SK-N-SH treated with all-trans-retinoic acid at 6 μM for 48 hours (cell line): Measurements from ENCODE around the gene MYH9.

Source experiments
- ATAC-seq: fragments of 200-7000 bp; cut with Tn5 transposase; 3 replicates; pipeline ENCODE4 v1.9.1; 2020; ENCODE audit warnings: mild to moderate bottlenecking, moderate library complexity
- ARNTL ChIP-seq: fragments of 450-650 bp; formaldehyde crosslinking; IDR thresholded peaks from 2 replicates; pipeline ENCODE4 v1.5.0; 2020; ENCODE audit warnings: low read depth, mild to moderate bottlenecking, moderate library complexity, borderline replicate concordance
- BACH2 ChIP-seq: fragments of 250-450 bp; sonication (Bioruptor Pico); IDR thresholded peaks from 2 replicates; pipeline ENCODE4 v1.9.0; 2021; ENCODE audit warnings: mild to moderate bottlenecking, borderline replicate concordance
- CSDC2 ChIP-seq: fragments of 250-450 bp; sonication (Bioruptor Pico); IDR thresholded peaks from 2 replicates; pipeline ENCODE4 v1.5.0; 2020; ENCODE audit warnings: mild to moderate bottlenecking, moderate library complexity
- ESRRG ChIP-seq: fragments of 250-450 bp; sonication (Bioruptor Pico); IDR thresholded peaks from 2 replicates; pipeline ENCODE4 v1.6.1; 2021; ENCODE audit warnings: mild to moderate bottlenecking
- ISL1 ChIP-seq: fragments of 250-450 bp; sonication (Bioruptor Pico); IDR thresholded peaks from 2 replicates; pipeline ENCODE4 v2.1.2; 2022; ENCODE audit warnings: mild to moderate bottlenecking, moderate library complexity
- OSR1 ChIP-seq: fragments of 250-450 bp; sonication (Bioruptor Pico); IDR thresholded peaks from 2 replicates; pipeline ENCODE4 v1.8.0; 2022; ENCODE audit warnings: moderate library complexity, mild to moderate bottlenecking, inconsistent platforms
- POU6F1 ChIP-seq: fragments of 250-450 bp; sonication (Bioruptor Pico); IDR thresholded peaks from 2 replicates; pipeline ENCODE4 v1.8.0; 2021; ENCODE audit warnings: low read depth, mild to moderate bottlenecking, moderate library complexity, borderline replicate concordance
- PPARA ChIP-seq: fragments of 250-450 bp; sonication (Bioruptor Pico); IDR thresholded peaks from 2 replicates; pipeline ENCODE4 v1.5.0; 2020; ENCODE audit warnings: mild to moderate bottlenecking, borderline replicate concordance
- RARB ChIP-seq: fragments of 250-450 bp; sonication (Bioruptor Pico); IDR thresholded peaks from 2 replicates; pipeline ENCODE4 v1.8.0; 2021; ENCODE audit warnings: mild to moderate bottlenecking, moderate library complexity
- SNAI2 ChIP-seq: fragments of 250-450 bp; sonication (Bioruptor Pico); IDR thresholded peaks from 2 replicates; pipeline ENCODE4 v1.5.0; 2020; ENCODE audit warnings: mild to moderate bottlenecking, moderate library complexity
- TCF4 ChIP-seq: fragments of 250-450 bp; sonication (Bioruptor Pico); IDR thresholded peaks from 2 replicates; pipeline ENCODE4 v1.8.0; 2021; ENCODE audit warnings: mild to moderate bottlenecking, moderate library complexity, borderline replicate concordance
- TOX ChIP-seq: fragments of 250-450 bp; sonication (Bioruptor Pico); IDR thresholded peaks from 2 replicates; pipeline ENCODE4 v1.8.0; 2021; ENCODE audit warnings: mild to moderate bottlenecking, moderate library complexity, borderline replicate concordance
- ZC3H10 ChIP-seq: fragments of 250-450 bp; sonication (Bioruptor Pico); IDR thresholded peaks from 2 replicates; pipeline ENCODE4 v1.5.1; 2021; ENCODE audit warnings: mild to moderate bottlenecking, moderate library complexity
- ZFP3 ChIP-seq: fragments of 250-450 bp; sonication (Bioruptor Pico); IDR thresholded peaks from 2 replicates; pipeline ENCODE4 v1.5.0; 2020; ENCODE audit warnings: mild to moderate bottlenecking, moderate library complexity
- ZFP30 ChIP-seq: fragments of 450-650 bp; formaldehyde crosslinking; IDR thresholded peaks from 2 replicates; pipeline ENCODE4 v1.5.0; 2022; ENCODE audit warnings: mild to moderate bottlenecking, moderate library complexity
- ZNF565 ChIP-seq: fragments of 450-650 bp; formaldehyde crosslinking; conservative IDR thresholded peaks from 2 replicates; pipeline ENCODE4 v1.5.0; 2020; ENCODE audit warnings: low read depth, mild to moderate bottlenecking, moderate library complexity
- ZNF70 ChIP-seq: fragments of 450-650 bp; formaldehyde crosslinking; IDR thresholded peaks from 2 replicates; pipeline ENCODE4 v1.5.0; 2020; ENCODE audit warnings: mild to moderate bottlenecking, moderate library complexity
- ZNF8 ChIP-seq: fragments of 450-650 bp; formaldehyde crosslinking; IDR thresholded peaks from 2 replicates; pipeline ENCODE4 v1.5.0; 2020; ENCODE audit warnings: mild to moderate bottlenecking, moderate library complexity
- TF ChIP-seq, protein P1 (sequence below): fragments of 250-450 bp; sonication (Bioruptor Pico); IDR thresholded peaks from 2 replicates; pipeline ENCODE4 v1.8.0; 2020; ENCODE audit warnings: mild to moderate bottlenecking, moderate library complexity, borderline replicate concordance

The MYH9 gene

DNA sequence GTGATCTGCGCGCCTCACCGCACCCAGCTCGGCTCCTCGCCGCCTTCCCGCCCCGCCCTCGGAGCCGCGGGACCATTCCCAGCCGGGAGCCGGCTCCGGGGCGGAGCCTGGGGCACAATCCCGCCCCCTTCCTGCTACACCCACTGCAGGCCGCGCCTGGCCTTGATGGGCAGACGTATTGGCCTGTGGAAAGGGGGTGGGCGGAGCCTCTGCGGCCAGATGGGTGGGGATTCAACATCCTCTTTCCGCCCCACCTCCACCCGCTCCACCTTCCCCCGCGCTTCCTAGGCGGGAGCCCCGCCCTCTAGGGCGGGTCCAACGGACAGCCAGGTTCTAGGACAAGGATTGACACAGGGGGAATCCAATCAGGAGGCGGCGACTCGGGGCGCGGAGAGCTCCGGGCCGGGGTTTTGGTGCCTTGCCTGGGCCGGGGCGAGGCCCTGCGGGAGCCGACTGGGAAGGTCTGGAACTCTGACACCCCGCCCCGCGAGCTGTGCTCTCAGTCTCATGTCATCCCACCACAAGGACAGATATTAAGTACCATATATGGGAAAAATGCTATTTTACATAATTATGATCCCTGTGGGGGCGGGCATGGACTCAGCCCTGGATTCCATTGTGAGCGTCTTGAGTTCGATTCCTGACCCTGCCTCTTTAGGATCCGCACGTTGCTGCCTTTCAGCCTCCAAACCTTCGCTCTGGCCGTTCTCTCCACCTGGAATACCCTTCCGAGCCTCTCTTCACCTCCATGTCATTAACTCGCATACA lies at the start of gene MYH9:
MYH9 (minus strand) TSS at position 9 of the 768 bp plus-strand sequence. CDS start 38,731 bp downstream, outside the sequence.
- peak; percentile 90 for ATAC-seq
- TF ChIP-seq, protein P1, sequence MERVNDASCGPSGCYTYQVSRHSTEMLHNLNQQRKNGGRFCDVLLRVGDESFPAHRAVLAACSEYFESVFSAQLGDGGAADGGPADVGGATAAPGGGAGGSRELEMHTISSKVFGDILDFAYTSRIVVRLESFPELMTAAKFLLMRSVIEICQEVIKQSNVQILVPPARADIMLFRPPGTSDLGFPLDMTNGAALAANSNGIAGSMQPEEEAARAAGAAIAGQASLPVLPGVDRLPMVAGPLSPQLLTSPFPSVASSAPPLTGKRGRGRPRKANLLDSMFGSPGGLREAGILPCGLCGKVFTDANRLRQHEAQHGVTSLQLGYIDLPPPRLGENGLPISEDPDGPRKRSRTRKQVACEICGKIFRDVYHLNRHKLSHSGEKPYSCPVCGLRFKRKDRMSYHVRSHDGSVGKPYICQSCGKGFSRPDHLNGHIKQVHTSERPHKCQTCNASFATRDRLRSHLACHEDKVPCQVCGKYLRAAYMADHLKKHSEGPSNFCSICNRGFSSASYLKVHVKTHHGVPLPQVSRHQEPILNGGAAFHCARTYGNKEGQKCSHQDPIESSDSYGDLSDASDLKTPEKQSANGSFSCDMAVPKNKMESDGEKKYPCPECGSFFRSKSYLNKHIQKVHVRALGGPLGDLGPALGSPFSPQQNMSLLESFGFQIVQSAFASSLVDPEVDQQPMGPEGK (CRISPR knock-in tag), result no peak
- TF ChIP-seq TOX (no peak), ARNTL (CRISPR knock-in tag) (no peak), ZNF8 (CRISPR knock-in tag) (no peak), ZFP3 (no peak), CSDC2 (CRISPR knock-in tag) (no peak)
- TF ChIP-seq, all 23 proteins: peak for 0

DNA sequence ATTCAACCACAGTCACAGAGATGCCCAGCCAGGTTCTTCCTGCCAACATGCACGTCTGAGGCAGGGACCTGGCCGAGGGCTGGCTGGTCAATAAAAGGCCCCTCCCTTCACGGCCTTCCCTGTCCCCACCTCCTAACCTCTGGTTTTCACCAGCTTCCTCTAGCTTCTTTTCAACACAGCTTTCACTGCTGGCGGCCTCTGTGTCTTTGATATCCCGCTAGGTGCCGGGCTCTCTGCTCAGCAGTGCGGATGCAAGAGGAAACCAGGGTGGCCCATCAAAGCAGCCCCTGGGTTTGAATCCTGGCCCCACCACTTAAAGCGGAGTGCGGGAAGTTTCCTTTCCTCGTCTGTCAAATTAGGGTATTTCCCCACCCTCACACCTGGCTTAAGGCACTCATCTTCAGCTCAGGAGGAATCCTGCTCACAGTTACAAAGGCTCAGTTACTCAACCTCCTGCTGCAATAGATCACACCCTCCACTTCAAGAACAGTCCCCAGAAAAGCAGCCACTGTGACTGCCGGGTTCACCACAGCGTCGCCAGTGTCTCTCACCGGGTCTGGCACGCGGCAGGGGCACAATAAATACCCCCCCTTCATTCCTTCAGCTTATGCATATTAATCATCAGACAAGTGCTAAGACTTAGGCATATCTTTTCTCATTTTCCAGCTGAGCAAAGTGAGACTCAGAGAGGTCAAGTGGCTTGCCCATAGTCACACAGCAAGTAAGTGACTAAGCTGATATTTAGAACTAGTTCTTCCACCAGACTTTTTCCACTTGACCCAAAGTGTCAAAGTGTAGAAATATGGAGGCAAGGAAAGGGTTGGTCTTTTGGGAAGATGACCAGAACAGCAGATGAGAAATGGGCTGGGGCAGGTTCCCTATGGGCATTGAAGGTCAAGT lies 48.0 kb upstream of the MYH9 start:
- TF ChIP-seq ZNF70 (CRISPR knock-in tag), result no peak
- TF ChIP-seq ISL1 (CRISPR knock-in tag), result no peak
- TF ChIP-seq SNAI2 (CRISPR knock-in tag), result no peak
- no peak for TF ChIP-seq CSDC2 (CRISPR knock-in tag)
- TF ChIP-seq ZNF565 (CRISPR knock-in tag), result no peak
- TF ChIP-seq TOX, result no peak
- no peak for ATAC-seq

DNA sequence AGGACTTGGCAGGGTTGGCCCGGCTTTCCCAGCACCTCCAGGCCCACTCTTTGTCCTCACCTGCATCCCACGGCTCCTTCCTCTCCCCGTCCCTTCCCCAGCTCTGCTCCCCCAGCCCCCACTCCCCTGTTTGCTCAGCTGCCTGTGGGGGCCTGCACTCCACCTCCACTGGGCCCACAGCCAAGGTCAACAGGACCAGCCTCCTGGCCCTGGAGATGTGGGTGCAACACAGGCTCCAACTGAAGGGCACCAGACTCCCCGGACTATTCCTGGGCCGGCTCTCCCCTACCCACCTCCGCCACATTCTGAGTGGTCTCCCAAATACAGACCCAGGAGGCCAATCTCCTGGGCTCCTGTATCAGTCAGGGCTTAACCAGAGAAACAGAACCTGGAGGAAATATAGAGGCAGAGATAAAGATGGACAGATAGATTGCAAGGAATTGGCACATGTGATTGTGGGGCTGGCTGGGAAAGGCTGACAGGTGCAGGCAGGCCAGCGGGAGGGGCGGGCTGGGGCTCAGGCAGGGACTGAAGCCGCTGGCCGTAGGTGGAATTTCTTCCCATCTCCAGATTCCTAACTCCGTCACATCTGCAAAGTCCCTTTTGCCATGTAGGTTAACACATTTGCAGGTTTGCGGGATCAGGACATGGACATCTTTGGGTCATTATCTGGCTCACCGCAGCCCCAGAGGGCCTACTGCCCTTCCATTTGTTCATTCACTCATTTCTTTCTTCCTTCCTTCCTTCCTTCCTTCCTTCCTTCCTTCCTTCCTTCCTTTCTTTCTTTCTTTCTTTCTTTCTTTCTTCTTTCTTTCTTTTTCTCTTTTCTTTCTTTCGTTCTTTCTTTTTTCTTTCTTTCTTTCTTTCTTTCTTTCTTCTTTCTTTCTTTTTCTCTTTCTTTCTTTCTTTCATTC lies 45.8 kb upstream of the MYH9 start:
- TF ChIP-seq ZNF565 (CRISPR knock-in tag) (no peak), OSR1 (CRISPR knock-in tag) (no peak), TOX (no peak), SNAI2 (CRISPR knock-in tag) (no peak)
- TF ChIP-seq, protein P1 (CRISPR knock-in tag), result no peak
- ATAC-seq, result peak; percentile 22; the same call in 2 of the 3 replicates

DNA sequence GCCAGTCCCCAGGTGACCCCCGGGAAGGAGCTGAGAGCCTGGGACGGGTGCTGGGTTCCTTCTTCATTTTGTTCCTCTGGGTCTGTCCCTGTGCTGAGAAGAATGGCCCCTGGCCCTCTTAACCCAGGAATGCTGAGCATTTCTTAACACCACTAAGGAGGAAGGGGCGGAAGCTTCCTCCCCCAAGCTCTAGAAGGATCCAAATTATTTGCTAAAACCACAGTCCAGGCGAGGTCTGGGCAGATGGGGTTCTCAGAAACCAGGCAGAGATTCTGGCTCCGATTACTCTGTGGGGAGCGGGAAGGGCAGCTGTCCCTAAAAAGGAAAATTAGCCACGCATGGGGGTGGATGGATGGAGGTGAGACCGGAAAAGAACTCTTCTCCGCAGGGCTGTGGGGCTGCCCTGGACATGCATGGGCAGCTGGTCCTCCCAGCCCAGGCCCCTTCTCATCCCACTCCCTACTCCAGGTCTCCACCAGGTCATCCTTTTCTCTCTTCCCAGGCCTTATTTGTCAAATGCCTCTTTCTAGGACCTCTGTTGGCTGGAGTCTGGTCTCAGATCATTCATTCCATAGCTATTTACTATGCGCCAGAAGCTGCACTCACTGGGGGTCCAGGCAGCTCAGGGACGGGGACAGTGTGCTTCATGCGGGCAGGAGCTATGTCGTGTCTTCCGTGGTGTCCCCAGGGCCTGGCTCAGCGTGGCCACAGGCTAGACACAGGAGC lies 45.0 kb upstream of the MYH9 start:
- TF ChIP-seq PPARA (CRISPR knock-in tag), result no peak
- peak; percentile 33 for ATAC-seq

DNA sequence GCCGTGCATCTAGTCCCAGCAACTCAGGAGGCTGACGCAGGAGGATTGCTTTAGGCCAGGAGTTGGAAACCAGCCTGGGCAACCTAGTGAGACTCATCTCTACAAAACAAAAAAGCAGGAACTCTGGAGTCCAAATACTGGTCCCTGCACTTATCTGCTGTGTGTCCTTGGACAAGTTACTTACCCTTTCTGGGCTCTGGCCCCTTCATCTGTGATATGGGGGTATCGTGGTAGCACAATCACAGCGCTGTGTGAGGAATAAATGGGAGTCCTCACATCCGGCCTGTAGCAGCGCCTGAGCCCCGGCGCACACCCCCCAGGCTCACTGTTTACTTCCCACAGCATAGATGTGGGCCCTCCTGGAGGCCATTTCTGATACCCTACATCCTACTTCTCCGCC lies 44.2 kb upstream of the MYH9 start:
- TF ChIP-seq ZFP3 (no peak), RARB (no peak), CSDC2 (CRISPR knock-in tag) (no peak), ZC3H10 (CRISPR knock-in tag) (no peak), ZNF8 (CRISPR knock-in tag) (no peak), ESRRG (CRISPR knock-in tag) (no peak), POU6F1 (CRISPR knock-in tag) (no peak), TCF4 (CRISPR knock-in tag) (no peak), ZFP30 (no peak), BACH2 (CRISPR knock-in tag) (no peak)
- no peak for ATAC-seq
